Stimulated activated memory B cell treated with anti-CD40 and anti-IgM and Interleukin-4, amounts not matched to agents 10 μg/mL and 1 μg/mL and 100 μg/mL, for 72 hours (primary cell): ENCODE data around the gene RUNX2.

ENCODE experiments used
- ATAC-seq: fragments of 150-1000 bp; cut with Tn5 transposase; 2 replicates; pipeline ENCODE4 v1.10.0; 2021
- H3K27ac Mint-ChIP-seq: one replicate; pipeline ENCODE4 v1.8.0; 2022; ENCODE audit warnings: mild to moderate bottlenecking, mixed read lengths
- H3K27me3 Mint-ChIP-seq: one replicate; pipeline ENCODE4 v1.8.0; 2022; ENCODE audit warnings: mixed read lengths
- H3K36me3 Mint-ChIP-seq: one replicate; pipeline ENCODE4 v1.8.0; 2022; ENCODE audit warnings: mixed read lengths
- H3K4me1 Mint-ChIP-seq: one replicate; pipeline ENCODE4 v1.8.0; 2022; ENCODE audit warnings: mixed read lengths
- H3K4me3 Mint-ChIP-seq: one replicate; pipeline ENCODE4 v1.8.0; 2022; ENCODE audit warnings: mild to moderate bottlenecking, moderate library complexity, mixed read lengths
- H3K9me3 Mint-ChIP-seq: one replicate; pipeline ENCODE4 v1.8.0; 2022; ENCODE audit warnings: mixed read lengths

Gene RUNX2

DNA sequence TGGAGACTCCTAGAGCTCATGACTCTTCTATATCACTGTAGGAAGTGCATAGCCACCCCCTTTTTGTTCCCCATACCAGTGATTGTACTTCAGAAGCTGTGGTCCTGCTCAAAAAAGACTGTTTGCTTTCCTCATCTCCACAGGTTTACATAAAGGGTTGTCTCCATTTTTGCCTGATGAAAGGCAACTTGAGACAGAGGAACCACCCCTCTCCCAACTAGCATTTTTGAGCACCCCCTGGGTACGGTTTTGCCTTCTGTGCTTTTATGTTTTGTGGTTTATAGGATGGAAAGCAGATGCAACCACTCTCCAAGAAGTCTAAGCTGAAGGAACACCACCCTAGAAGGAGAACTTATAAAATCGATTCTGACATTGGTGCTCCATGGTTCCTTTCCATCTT lies 177.3 kb downstream of the RUNX2 start:
- Mint-ChIP-seq H3K27ac (no peak overlapping the region), H3K36me3 (no peaks in the 10 kb centered on the region), H3K4me1 (no peaks in the 10 kb centered on the region), H3K27me3 (no peaks in the 10 kb centered on the region), H3K9me3 (no peaks in the 10 kb centered on the region), H3K4me3 (no peak overlapping the region)
- no peak for ATAC-seq

DNA sequence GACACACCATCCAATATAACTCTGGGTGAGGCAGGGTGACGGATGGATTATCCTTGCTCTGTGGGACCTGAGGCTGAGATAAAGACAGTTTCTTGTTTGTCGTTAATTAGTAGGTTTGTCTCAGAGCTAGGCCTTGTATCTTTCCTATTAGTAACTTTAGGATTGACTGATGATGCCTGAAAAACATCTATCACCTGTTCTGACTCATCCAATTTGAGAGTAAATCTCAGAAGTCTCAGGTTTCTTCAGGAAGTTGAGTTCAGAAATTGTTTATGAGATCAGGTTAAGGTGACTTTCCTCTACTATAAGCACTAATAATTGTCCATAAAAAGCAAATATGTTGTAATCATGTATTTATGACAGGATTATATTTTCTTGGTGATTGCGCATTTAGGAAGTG lies 179.1 kb downstream of the RUNX2 start:
- no peaks in the 10 kb centered on the region for H3K9me3 Mint-ChIP-seq
- H3K27ac Mint-ChIP-seq = no peak overlapping the region
- no peaks in the 10 kb centered on the region for H3K27me3 Mint-ChIP-seq
- H3K36me3 Mint-ChIP-seq = no peaks in the 10 kb centered on the region
- H3K4me3 Mint-ChIP-seq = no peak overlapping the region
- no peaks in the 10 kb centered on the region for H3K4me1 Mint-ChIP-seq
- ATAC-seq = no peak

DNA sequence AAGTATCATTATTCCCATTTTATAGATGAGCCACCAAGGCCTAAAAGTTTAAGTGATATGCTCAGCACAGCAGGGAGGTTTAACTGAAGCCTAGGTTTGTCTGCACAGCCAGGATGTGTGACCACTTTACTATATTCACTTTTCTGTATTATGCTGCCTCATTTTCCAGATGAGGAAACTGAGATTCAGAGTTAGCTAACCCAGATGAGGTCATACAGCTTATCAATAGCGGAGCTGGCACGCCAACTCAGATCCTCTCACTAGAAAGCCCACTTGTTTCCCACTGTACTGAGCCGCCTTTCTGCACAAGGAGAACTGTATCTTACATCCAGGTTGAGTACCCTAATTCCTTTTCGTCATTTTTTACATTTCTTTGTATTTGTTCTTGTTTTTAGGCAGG lies 181.3 kb downstream of the RUNX2 start:
- Mint-ChIP-seq H3K4me3 (no peak overlapping the region), H3K36me3 (no peaks in the 10 kb centered on the region), H3K9me3 (no peaks in the 10 kb centered on the region), H3K4me1 (peaks cover 12% of the 10 kb centered on the region), H3K27ac (no peak overlapping the region), H3K27me3 (no peaks in the 10 kb centered on the region)
- ATAC-seq = no peak

DNA sequence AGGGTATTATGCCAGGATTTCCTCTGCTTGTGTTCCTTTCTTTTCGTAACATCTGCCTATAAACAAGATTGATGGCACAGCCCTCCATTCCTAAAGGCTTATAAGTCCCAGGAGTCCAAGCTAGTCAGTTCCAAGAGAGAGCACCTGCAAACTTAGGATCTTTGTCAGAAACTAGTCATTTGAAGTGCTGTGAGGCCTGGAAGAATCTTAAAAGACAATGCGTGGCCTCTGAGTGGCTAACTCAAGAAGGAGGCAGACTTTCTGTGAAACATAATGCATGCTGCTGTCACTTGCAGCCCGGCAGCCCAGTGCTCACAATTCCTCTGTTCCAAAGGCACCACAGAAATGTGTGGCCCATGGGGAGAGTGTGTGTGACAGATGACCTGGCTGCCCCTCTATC lies 184.6 kb downstream of the RUNX2 start:
- Mint-ChIP-seq H3K9me3 (no peaks in the 10 kb centered on the region), H3K36me3 (no peaks in the 10 kb centered on the region), H3K4me1 (peaks cover 12% of the 10 kb centered on the region), H3K27ac (no peak overlapping the region), H3K27me3 (no peaks in the 10 kb centered on the region), H3K4me3 (no peak overlapping the region)
- ATAC-seq = no peak

DNA sequence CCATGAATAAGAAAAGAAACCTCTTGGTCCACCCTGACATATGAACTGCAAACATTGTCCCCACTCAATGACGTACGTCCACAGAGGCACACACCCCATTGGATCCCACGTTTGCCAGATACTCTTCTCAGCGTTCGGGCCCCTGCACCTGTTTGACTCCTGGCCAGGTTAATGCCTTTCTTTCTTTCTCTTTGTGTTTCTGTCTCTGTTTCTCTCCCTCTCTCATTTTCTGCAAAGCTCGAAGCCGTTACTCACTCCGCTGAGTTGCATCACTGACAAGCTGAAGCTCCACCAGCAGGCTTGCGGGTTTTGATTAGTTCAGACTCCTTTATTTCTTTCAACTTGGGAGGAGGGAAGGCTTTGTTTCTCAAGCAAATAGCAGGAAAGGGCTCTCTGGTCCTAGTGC lies 185.1 kb downstream of the RUNX2 start:
- Mint-ChIP-seq H3K27ac (no peak overlapping the region), H3K27me3 (no peaks in the 10 kb centered on the region), H3K36me3 (no peaks in the 10 kb centered on the region)

DNA sequence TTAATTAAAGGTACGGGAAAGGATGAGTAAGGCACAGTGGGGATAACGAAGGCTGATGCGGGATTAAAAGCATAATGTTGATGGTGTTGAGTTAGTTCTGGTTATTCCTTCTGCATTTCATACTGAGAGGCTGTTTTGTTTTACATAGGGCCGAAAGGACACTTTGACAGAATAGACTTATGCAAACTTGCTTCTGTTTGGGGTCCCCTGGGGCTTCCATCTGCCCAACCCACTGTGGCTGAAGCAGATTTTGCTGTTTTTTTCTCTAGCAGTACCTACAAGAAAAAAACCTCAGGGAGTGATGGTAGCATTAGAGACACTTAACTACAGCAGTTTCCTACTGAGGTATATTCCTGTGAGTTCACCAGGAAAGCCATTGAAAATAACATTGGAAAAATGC lies 185.7 kb downstream of the RUNX2 start:
- no peaks in the 10 kb centered on the region for H3K27me3 Mint-ChIP-seq
- H3K27ac Mint-ChIP-seq = no peak overlapping the region
- no peaks in the 10 kb centered on the region for H3K9me3 Mint-ChIP-seq
- ATAC-seq = peak; percentile 58
- H3K4me3 Mint-ChIP-seq = no peak overlapping the region
- H3K4me1 Mint-ChIP-seq = peaks cover 12% of the 10 kb centered on the region
- H3K36me3 Mint-ChIP-seq = no peaks in the 10 kb centered on the region

More for the DNA sequence above, 185.1 kb downstream of the RUNX2 start:
- Mint-ChIP-seq H3K9me3 (no peaks in the 10 kb centered on the region), H3K4me1 (peaks cover 12% of the 10 kb centered on the region), H3K4me3 (no peak overlapping the region)
- ATAC-seq = no peak

DNA sequence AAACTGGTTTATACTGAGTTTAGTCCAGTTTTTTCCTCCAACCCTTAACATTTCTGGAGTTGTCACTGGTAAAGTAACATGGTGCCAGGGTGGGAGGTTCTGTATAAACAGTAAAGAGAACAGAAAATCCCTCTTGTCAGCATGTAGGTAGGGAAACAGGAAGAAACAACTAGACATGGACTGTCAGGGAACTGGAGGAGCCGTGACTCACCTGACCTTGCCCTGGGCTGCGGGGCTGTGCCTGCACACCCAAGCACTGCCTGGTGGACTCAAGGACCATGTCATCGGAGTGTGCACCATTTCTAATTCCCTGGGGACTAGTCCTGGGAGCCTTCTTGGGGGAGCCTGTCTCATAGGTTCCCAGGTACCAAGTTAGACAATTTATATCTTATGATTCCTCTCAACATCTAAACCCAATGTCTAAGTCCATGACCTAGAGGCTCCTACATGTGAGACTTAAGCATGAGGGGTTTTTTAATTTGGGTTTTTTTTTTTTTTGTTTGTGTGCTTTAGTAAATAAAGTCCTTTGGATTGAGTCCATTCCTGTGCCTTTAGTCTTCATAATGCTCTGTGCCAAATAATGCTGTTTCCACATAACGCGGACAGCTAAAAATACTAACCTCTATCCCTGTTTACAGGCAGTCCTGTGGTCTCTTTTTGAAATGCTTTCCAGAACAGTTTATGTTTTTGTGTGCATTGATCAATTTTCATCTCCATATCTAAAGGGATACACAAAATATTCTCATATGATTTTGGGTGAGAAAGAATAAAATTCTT lies 186.5 kb downstream of the RUNX2 start:
- no peaks in the 10 kb centered on the region for H3K27me3 Mint-ChIP-seq
- H3K36me3 Mint-ChIP-seq = no peaks in the 10 kb centered on the region
- H3K9me3 Mint-ChIP-seq = no peaks in the 10 kb centered on the region
- no peak overlapping the region for H3K4me3 Mint-ChIP-seq
- ATAC-seq = no peak
- H3K4me1 Mint-ChIP-seq = peaks cover 12% of the 10 kb centered on the region
- H3K27ac Mint-ChIP-seq = no peak overlapping the region

DNA sequence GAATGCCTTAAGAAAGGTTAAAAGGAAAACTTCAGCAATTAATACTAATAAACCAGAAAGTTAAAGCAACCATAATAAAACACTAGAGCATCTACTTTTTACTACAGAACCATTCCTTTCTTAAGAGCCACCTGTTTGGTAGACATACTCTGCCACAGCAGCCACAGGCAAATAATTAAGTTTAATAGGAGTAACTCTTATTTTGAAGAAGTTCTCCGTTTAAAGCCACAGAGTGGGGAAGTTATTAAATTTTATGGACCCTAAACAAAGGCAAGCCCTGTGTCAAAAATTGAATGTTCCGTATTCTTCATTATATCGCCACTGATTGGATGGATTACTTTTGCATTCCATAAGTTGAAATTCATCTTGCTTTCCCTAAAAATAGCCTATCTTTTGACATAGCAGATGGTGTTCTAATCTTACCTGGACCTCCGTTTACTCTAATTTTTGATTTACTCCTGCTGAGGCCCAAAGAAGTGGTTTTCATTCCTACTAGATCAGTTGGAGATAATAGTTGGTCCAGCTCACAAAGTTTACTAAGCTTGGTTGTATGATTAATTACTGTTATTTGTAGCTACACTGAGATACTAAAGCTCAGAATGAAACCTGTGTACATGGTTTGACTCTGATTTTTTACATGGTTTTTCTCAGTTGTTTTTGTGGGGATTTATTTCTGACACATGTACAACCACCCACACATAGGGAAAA lies 190.0 kb downstream of the RUNX2 start:
- ATAC-seq = no peak
- Mint-ChIP-seq H3K36me3 (no peaks in the 10 kb centered on the region), H3K27me3 (no peaks in the 10 kb centered on the region), H3K27ac (no peak overlapping the region), H3K4me3 (no peak overlapping the region), H3K4me1 (peaks cover 9% of the 10 kb centered on the region), H3K9me3 (no peaks in the 10 kb centered on the region)

DNA sequence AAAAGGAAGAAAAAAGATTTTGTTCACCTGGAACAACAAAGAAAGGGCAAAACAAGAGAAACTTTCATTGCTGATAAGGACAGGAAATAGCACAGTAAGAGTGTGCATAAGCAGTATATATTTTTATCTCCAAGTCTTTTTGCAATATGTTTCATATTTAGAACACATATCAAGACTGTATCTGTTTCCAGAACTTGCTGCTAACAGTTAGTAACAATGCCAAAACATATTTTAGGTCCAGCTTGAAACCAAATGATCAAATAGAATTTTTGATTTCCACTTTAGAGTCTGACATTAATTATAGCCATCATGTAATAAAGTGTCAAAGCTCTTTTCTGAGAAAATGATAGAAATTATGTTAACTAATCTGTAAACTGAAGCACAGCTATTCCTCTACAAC lies 193.1 kb downstream of the RUNX2 start:
- no peak for ATAC-seq
- H3K27ac Mint-ChIP-seq = no peak overlapping the region
- H3K4me1 Mint-ChIP-seq = no peaks in the 10 kb centered on the region
- no peak overlapping the region for H3K4me3 Mint-ChIP-seq
- H3K9me3 Mint-ChIP-seq = no peaks in the 10 kb centered on the region
- H3K27me3 Mint-ChIP-seq = no peaks in the 10 kb centered on the region
- no peaks in the 10 kb centered on the region for H3K36me3 Mint-ChIP-seq

DNA sequence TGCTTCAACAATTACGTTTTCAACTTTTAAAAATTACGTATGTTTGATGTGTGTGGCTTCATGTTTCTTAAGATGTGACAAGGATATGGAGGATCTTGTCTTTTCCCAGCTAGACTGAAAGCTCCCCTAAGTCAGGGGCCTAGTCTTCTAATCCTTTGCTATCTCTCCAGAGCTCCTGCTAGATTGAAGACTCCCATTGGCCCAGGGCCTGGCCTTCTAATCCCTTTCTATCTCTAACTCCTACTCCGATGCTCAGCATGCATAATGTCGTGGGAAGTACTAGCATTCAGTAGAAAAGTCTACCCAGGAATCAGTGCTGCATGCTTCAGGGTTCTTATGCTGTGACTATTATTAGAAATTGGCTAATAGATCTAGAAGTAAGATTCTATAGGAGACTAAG lies 194.4 kb downstream of the RUNX2 start:
- no peaks in the 10 kb centered on the region for H3K36me3 Mint-ChIP-seq
- no peak overlapping the region for H3K4me3 Mint-ChIP-seq
- H3K27me3 Mint-ChIP-seq = no peaks in the 10 kb centered on the region
- no peaks in the 10 kb centered on the region for H3K4me1 Mint-ChIP-seq
- no peak for ATAC-seq
- H3K9me3 Mint-ChIP-seq = peaks cover 3% of the 10 kb centered on the region
- H3K27ac Mint-ChIP-seq = no peak overlapping the region

DNA sequence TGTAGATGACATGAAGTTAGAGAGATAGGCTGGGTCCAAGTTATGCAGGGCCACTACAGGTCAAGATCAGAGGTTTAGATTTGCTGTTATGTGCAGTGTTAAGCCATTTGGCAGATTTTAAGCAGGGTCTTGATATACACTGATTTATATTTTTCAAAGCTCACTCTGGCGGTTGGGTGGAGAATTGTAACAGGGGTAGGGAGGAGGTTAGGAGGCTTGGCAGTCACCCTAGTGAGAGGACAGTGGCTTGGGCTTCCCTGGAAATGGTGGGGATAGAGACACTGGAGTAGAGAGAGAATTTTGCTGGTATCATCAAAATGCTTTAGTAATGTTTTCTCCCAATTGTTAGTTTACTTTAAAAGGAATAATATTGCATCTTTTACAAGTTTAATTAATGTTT lies 199.1 kb downstream of the RUNX2 start:
- ATAC-seq = no peak
- Mint-ChIP-seq H3K36me3 (peaks cover 7% of the 10 kb centered on the region), H3K27me3 (peaks cover 8% of the 10 kb centered on the region), H3K4me3 (no peak overlapping the region), H3K9me3 (peaks cover 9% of the 10 kb centered on the region), H3K27ac (no peak overlapping the region), H3K4me1 (no peaks in the 10 kb centered on the region)

DNA sequence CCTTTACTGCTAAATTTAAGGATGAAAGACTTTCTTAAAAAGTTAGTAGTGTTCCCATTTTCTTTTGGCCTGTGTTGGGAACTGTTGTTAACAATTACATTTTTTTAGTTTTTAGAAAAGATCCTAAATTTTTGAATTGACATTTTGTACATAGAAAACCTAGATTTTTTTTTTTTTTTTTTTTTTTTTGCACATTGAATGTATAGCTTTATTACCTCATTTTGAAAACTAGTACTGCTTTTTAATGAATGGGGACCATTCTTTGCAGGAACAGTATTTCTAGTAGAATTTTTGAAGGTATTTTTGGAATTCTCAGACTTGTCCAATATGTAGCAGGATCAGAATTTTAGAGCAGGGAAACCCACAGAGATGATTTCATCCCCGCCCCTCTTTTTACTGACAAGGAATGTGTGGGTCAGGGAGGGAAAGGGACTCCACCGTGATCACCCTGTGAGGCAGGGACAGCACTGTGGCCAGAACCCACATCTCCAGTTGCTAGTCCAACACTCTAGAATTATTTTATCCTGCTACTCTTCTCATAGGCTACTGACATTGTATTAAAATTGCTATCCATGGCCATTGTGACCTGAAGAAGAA lies 204.0 kb downstream of the RUNX2 start:
- H3K36me3 Mint-ChIP-seq = peaks cover 7% of the 10 kb centered on the region
- peaks cover 16% of the 10 kb centered on the region for H3K27me3 Mint-ChIP-seq
- H3K4me1 Mint-ChIP-seq = peaks cover 7% of the 10 kb centered on the region
- no peak overlapping the region for H3K27ac Mint-ChIP-seq
- peaks cover 6% of the 10 kb centered on the region for H3K9me3 Mint-ChIP-seq
- ATAC-seq = no peak
- H3K4me3 Mint-ChIP-seq = no peak overlapping the region

DNA sequence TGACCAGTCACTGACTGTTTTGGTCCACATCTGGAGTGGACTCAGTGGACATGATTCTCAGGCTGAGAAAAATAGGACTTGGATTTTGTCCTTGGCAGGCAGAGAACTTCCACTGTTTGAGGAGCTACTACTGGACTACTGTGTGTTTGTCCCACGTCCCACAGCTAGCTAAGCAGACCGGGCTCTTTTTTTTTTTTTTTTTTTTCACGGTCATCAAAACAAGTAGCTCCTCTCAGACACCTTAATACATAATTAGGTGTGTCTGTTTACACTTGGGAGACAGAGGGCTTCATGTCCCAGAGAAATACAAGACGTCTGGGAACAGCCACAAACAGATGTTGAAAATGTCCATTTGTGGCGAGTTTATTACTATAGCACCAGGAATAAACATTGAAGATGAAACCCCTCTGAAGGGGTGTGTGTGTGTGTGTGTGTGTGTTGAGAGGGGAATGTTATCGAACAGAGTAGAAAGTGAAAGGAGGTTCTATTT lies 204.6 kb downstream of the RUNX2 start:
- no peak for ATAC-seq
- H3K27ac Mint-ChIP-seq = no peak overlapping the region
- H3K9me3 Mint-ChIP-seq = peaks cover 5% of the 10 kb centered on the region
- peaks cover 5% of the 10 kb centered on the region for H3K36me3 Mint-ChIP-seq
- H3K4me3 Mint-ChIP-seq = no peak overlapping the region
- peaks cover 7% of the 10 kb centered on the region for H3K4me1 Mint-ChIP-seq
- H3K27me3 Mint-ChIP-seq = peaks cover 16% of the 10 kb centered on the region

DNA sequence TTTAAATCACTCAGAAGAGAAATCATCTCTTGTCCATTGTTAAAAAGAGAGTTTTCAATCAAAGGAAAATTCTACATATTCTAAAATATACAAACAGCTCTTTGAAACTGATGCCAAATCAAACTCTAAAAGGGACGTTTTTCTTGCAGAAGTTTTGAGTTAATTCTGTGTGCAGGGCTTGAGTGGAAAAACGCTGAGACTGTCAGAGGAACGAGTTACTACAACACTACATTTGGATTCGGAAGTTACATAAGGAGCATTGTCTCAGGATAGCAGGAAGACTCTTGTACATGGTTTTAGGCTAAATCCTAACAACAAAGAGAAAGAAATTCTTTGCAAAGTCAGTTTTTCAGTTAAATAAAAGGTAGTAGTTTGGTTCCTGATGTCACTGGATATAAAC lies 205.3 kb downstream of the RUNX2 start:
- peaks cover 7% of the 10 kb centered on the region for H3K4me1 Mint-ChIP-seq
- H3K27me3 Mint-ChIP-seq = peaks cover 16% of the 10 kb centered on the region
- no peak overlapping the region for H3K27ac Mint-ChIP-seq
- H3K36me3 Mint-ChIP-seq = no peaks in the 10 kb centered on the region
- H3K4me3 Mint-ChIP-seq = no peak overlapping the region
- ATAC-seq = no peak
- H3K9me3 Mint-ChIP-seq = no peaks in the 10 kb centered on the region

DNA sequence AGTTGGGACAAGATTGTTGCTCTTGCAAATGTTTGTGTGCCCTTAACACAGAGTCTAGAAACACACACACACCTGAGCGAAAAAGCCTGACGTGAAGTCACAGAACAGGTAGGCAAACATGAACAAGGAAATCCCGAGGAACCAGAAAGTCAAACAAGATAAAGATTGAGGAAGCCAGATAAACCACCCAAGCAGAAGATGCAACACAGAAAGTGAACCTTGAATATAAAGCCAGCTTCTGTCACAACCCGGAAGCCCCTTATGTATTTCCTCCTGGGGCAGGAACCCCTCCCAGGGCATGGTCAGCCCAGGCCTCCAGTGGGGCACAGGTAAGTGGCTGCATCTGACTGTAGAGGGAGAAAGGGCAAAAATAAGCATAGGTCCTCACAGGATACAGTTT lies 207.8 kb downstream of the RUNX2 start:
- Mint-ChIP-seq H3K27me3 (peaks cover 8% of the 10 kb centered on the region), H3K9me3 (no peaks in the 10 kb centered on the region)

DNA sequence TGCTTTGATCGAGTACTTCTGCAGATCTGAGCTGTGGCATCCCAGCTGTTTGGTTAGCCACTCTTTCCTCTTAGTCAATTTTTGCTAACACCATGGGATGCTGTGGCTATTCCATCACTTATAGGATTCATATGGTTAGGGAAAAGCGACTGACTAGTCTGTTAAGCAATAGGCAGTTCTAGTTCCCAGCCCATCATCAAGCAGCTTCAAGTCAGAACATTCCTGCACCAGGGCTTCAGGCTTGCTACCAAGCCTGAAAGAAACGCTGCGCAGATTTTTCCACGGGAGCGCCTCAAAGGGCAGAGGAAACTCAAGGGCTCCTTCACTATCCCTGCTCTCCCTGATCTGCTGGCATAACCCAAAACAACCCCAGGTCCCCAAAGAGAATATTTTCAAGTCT lies 209.4 kb downstream of the RUNX2 start:
- ATAC-seq = no peak
- Mint-ChIP-seq H3K9me3 (no peaks in the 10 kb centered on the region), H3K27me3 (peaks cover 8% of the 10 kb centered on the region), H3K4me3 (no peak overlapping the region), H3K27ac (no peak overlapping the region), H3K36me3 (no peaks in the 10 kb centered on the region), H3K4me1 (peaks cover 18% of the 10 kb centered on the region)

More for the DNA sequence above, 207.8 kb downstream of the RUNX2 start:
- Mint-ChIP-seq H3K4me1 (peaks cover 18% of the 10 kb centered on the region), H3K4me3 (no peak overlapping the region), H3K27ac (no peak overlapping the region), H3K36me3 (no peaks in the 10 kb centered on the region)
- no peak for ATAC-seq
